Measurements from ENCODE around the gene ACAD10. TPM values are rescaled to one million over a fixed set of nuclear protein-coding genes. Genes with fewer than 3 reads are reported as not detected.

ACAD10 gene
- total and polyA plus RNA-seq, 2 of the 13 experiments (the other 11 are each of a cell fraction or from before 2014, with no cell fraction given) = 15.2 to 16.3 TPM

GRCh38 chr12:111728795-111729194 lies 42.9 kb downstream of the ACAD10 start:
- FAIRE-seq (no peak), ATAC-seq (no peak), DNase-seq (ENCODE audit: low spot score) (no peak)
- Histone ChIP-seq H3K79me2 (ENCODE audit: insufficient read depth, low read length) (no peaks in the 10 kb centered on the region), H3K4me1 (ENCODE audit: insufficient read depth, low read length) (no peaks in the 10 kb centered on the region), H2AFZ (ENCODE audit: low read length) (no peak overlapping the region), H3K4me3 (replicated peaks in 1 of 3; ENCODE audit: insufficient read depth in 1 of 3, low read depth in 2 of 3, low read length in 3 of 3) (no peak overlapping the region), H3K9me3 (ENCODE audit: low read length) (no peaks in the 10 kb centered on the region), H3K4me2 (ENCODE audit: low read depth, low read length) (no peak overlapping the region), H3K27me3 (ENCODE audit: control insufficient read depth in 1 of 2, insufficient read depth in 2 of 2, low read length in 2 of 2) (no peaks in the 10 kb centered on the region), H3K27ac (ENCODE audit: extremely low read length, insufficient read depth, low read length) (no peak overlapping the region), H3K36me3 (replicated peaks in 1 of 2; ENCODE audit: control insufficient read depth in 1 of 2, insufficient read depth in 2 of 2, low read length in 2 of 2) (peaks cover 7 to 21% of the 10 kb centered on the region in 2 experiments; a peak in 4 of 5 replicates), H4K20me1 (ENCODE audit: insufficient read depth, low read length) (no peaks in the 10 kb centered on the region), H3K9ac (ENCODE audit: insufficient read depth, low read depth, low read length) (no peak overlapping the region)
- no TSS peak for BruUV-seq (replicated peaks)
- intact Hi-C loops (cut with micrococcal nuclease; ENCODE audit: unreplicated experiment) (no loop called here), in situ Hi-C loops (cut with HindIII; ENCODE audit: extremely low pct_ligation_motif_present, low pct_unique_long_range_greater_than_20kb) (no loop called here)
- 100% methylated on average over 2 of the region's 2 CpGs for WGBS (ENCODE audit: low lambda C conversion rate)
- TF ChIP-seq MED1 (CRISPR knock-in tag; IDR thresholded peaks at IDR 0.05) (no peak), ZBTB46 (CRISPR knock-in tag; IDR thresholded peaks at IDR 0.05; ENCODE audit: borderline replicate concordance) (no peak), RARA (CRISPR knock-in tag; IDR thresholded peaks at IDR 0.05) (no peak), NCOR1 (IDR thresholded peaks at IDR 0.05; ENCODE audit: borderline replicate concordance, low read length) (no peak), PITX1 (CRISPR knock-in tag; IDR thresholded peaks at IDR 0.05) (no peak), HOXD1 (CRISPR knock-in tag; IDR thresholded peaks at IDR 0.05) (no peak), SRSF9 (IDR thresholded peaks at IDR 0.05; ENCODE audit: borderline replicate concordance, insufficient read depth, low read depth, low read length, poor library complexity, severe bottlenecking) (no peak), ZNF782 (CRISPR knock-in tag; IDR thresholded peaks at IDR 0.05; ENCODE audit: borderline replicate concordance) (no peak)
- TF ChIP-seq, protein P1, sequence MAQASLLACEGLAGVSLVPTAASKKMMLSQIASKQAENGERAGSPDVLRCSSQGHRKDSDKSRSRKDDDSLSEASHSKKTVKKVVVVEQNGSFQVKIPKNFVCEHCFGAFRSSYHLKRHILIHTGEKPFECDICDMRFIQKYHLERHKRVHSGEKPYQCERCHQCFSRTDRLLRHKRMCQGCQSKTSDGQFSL (CRISPR knock-in tag; IDR thresholded peaks at IDR 0.05) = no peak
- ChIA-PET POLR2A (no interaction called here), CTCF (ENCODE audit: low intra/inter-chr PET ratio, low total read pairs) (no interaction called here)

Data from HepG2 (cell line).